AG09319 (cell line): ENCODE results near the gene LONP2.
"Not testable (repeated sequence)": the region's sequence is repeated elsewhere in the genome, so short reads cannot be mapped to it uniquely, and the experiment has no call there.

Experiments
- DNase-seq: peaks from one replicate; pipeline ENCODE4 v3.0.0-alpha.2; 2010; ENCODE audit warnings: low read depth; ENCODE audit errors: extremely low read depth
- CTCF ChIP-seq: IDR thresholded peaks from 2 replicates; pipeline ENCODE4 v1.5.1; 2011; ENCODE audit warnings: low read depth, mild to moderate bottlenecking, inconsistent platforms, low read length, moderate library complexity

LONP2 gene

GRCh38 chr16:48370229-48370628 lies 126.1 kb downstream of the LONP2 start:
- TF ChIP-seq CTCF, result no peak
- DNase-seq, result no peak

GRCh38 chr16:48370668-48371392 lies 126.7 kb downstream of the LONP2 start:
- DNase-seq, result not testable (repeated sequence)

- DNase-seq, result no peak
- no peak for TF ChIP-seq CTCF
These were observed 127.3 kb downstream of the LONP2 start for GRCh38 chr16:48371393-48371780.

- DNase-seq, result no peak
- no peak for TF ChIP-seq CTCF
These were observed 128.6 kb downstream of the LONP2 start for GRCh38 chr16:48372744-48373143.

GRCh38 chr16:48373258-48374029 lies 129.3 kb downstream of the LONP2 start:
- no peak for TF ChIP-seq CTCF
- no peak for DNase-seq

GRCh38 chr16:48374255-48374654 lies 130.2 kb downstream of the LONP2 start:
- no peak for TF ChIP-seq CTCF
- no peak for DNase-seq

GRCh38 chr16:48377301-48377700 lies 133.2 kb downstream of the LONP2 start:
- DNase-seq, result not testable (repeated sequence)

- TF ChIP-seq CTCF, result no peak
- no peak for DNase-seq
These were observed 134.2 kb downstream of the LONP2 start for GRCh38 chr16:48378276-48378675.
